GM18499 (cell line): ENCODE measurements around the gene ZNF157.

Experiments used
- ATAC-seq: cut with Tn5 transposase; IDR thresholded peaks from one replicate; pipeline ENCODE4 v1.9.1; 2021; ENCODE audit warnings: moderate number of reproducible peaks; ENCODE audit not compliant: insufficient read depth, unreplicated experiment

ZNF157 gene

GRCh38 chrX:47446431-47446830, 76.1 kb downstream of the ZNF157 start:
- no peak for ATAC-seq

- no peak for ATAC-seq
Measured at GRCh38 chrX:47446971-47447370, 76.6 kb downstream of the ZNF157 start.

GRCh38 chrX:47447607-47448006, 77.2 kb downstream of the ZNF157 start:
- ATAC-seq, result no peak

GRCh38 chrX:47448165-47448806, 77.9 kb downstream of the ZNF157 start:
- no peak for ATAC-seq

- no peak for ATAC-seq
Measured at GRCh38 chrX:47452112-47452511, 81.7 kb downstream of the ZNF157 start.

GRCh38 chrX:47456080-47456479, 85.7 kb downstream of the ZNF157 start:
- ATAC-seq, result no peak

- no peak for ATAC-seq
Measured at GRCh38 chrX:47458528-47458927, 88.2 kb downstream of the ZNF157 start.

- no peak for ATAC-seq
Measured at GRCh38 chrX:47460561-47460960, 90.2 kb downstream of the ZNF157 start.
